Esophagus muscularis mucosa (tissue), 4 donors: Measurements from ENCODE around the gene SIRT1. TPM values are rescaled to one million over a fixed set of nuclear protein-coding genes. Genes with fewer than 3 reads are reported as not detected.

ENCODE experiments used
- small RNA-seq, 3 donors: library from RNA; depleted of rRNA; stranded (forward); fragments of <200 nt; gene quantifications; one replicate each; pipeline ENCODE3, GENCODE V24; 2016
- total RNA-seq, 4 donors: library from RNA; depleted of rRNA; stranded (reverse); fragments of >200 nt; gene quantifications; one replicate each; pipeline versions ENCODE4 v1.1.0 to v1.2.1, GENCODE V29; 2016

Gene SIRT1
- total RNA-seq, 4 donors from 2014 or later = 23.7 to 30.3 (median 29.2) TPM

Small RNA genes within 50 kb of the gene (small RNA-seq; reads per million reads assigned to genes)
- gene RNU6-523P = 0 reads per million in 3 donors

Other genes starting within 250 kb of the SIRT1 start
- gene CTNNA3, start 188.5 kb upstream of the SIRT1 start, total RNA-seq = 10 to 100 TPM in 3 of 4 donors, 1 to 10 TPM in 1; 5.1 to 27.8 (median 17.6) TPM
- gene DNAJC12, start 46.5 kb upstream of the SIRT1 start, total RNA-seq = 1 to 10 TPM; 4.1 to 7.6 (median 6.5) TPM
- 10 to 100 TPM; 24.9 to 42.4 (median 30.1) TPM for gene HERC4, start 190.6 kb downstream of the SIRT1 start, total RNA-seq
- 1 to 10 TPM in 1 of 4 donors, under 1 TPM in 3; 0.50 to 1.5 (median 0.67) TPM for gene MYPN, start 224.8 kb downstream of the SIRT1 start, total RNA-seq